ENCODE results near the gene RAB3IP. TPM values are rescaled to one million over a fixed set of nuclear protein-coding genes. Genes with fewer than 3 reads are reported as not detected.
"Not testable (repeated sequence)": the region's sequence is repeated elsewhere in the genome, so short reads cannot be mapped to it uniquely, and the experiment has no call there.

RAB3IP gene
- total and polyA plus RNA-seq, 2 of the 4 experiments (the other 2 are of a cell fraction), result 1.5 to 2.7 TPM

- H3K4me3 ChIP-seq (ENCODE audit: insufficient read depth, low read depth, low read length); H3K14ac ChIP-seq (replicated peaks; ENCODE audit: low read depth, low read length); H4K8ac ChIP-seq (ENCODE audit: low read depth in 2 of 2, low read length in 2 of 2); H4K5ac ChIP-seq (ENCODE audit: low read depth, low read length); H3K4me1 ChIP-seq (ENCODE audit: control insufficient read depth, insufficient read depth, low read length); H3K23ac ChIP-seq (ENCODE audit: low read depth, low read length); H3K4me2 ChIP-seq (ENCODE audit: low read depth, low read length); BruUV-seq (replicated peaks); H3K56ac ChIP-seq (ENCODE audit: extremely low read depth, insufficient read depth, low read length); H3K36me3 ChIP-seq (ENCODE audit: control insufficient read depth, insufficient read depth, low read length); H4K20me1 ChIP-seq (ENCODE audit: insufficient read depth, low read length); H2BK5ac ChIP-seq (ENCODE audit: low read depth, low read length, poor library complexity, severe bottlenecking); H3K27ac ChIP-seq (ENCODE audit: insufficient read depth, low read length); CTCF ChIA-PET; ATAC-seq (ENCODE audit: low read depth); H3K4ac ChIP-seq (ENCODE audit: low read depth, low read length); H2AK9ac ChIP-seq (replicated peaks; ENCODE audit: low read depth, low read length, poor library complexity); dilution Hi-C loops (cut with HindIII; ENCODE audit: low sequenced_read_pairs, unreplicated experiment); H3K18ac ChIP-seq (ENCODE audit: low read depth, low read length); H3K9ac ChIP-seq (ENCODE audit: low read depth, low read length); in situ Hi-C loops (cut with MboI; ENCODE audit: low sequenced_read_pairs); H3K27me3 ChIP-seq (ENCODE audit: control insufficient read depth, insufficient read depth, low read length); H2BK20ac ChIP-seq (ENCODE audit: low read depth, low read length); intact Hi-C loops (cut with micrococcal nuclease); H3K79me1 ChIP-seq (ENCODE audit: low read depth in 1 of 2, low read length in 2 of 2); H3K9me3 ChIP-seq (ENCODE audit: control insufficient read depth, insufficient read depth, low read length); H2BK15ac ChIP-seq (ENCODE audit: low read depth, low read length); H3K9me1 ChIP-seq (ENCODE audit: insufficient read depth, low read length); POLR2A ChIA-PET (ENCODE audit: unreplicated experiment); DNase-seq; H4K91ac ChIP-seq (ENCODE audit: insufficient read depth, low read depth, low read length); H2BK120ac ChIP-seq (ENCODE audit: low read depth, low read length); H2AFZ ChIP-seq (replicated peaks; ENCODE audit: low read length, poor library complexity); H2AK5ac ChIP-seq (ENCODE audit: low read depth, low read length): not testable (repeated sequence)
- WGBS, 2 experiments (ENCODE audit: extremely low coverage in 2 of 2, insufficient read length in 1 of 2), result 96% methylated on average over 5 of the region's 39 CpGs; no CpG with 5 or more reads in 1 of the 2 experiments
Observed at GRCh38 chr12:69759581-69759980, 20.9 kb downstream of the RAB3IP start.
